Right ventricle myocardium superior (tissue), 1 donor: Measurements from ENCODE around the gene FOXS1. TPM values are rescaled to one million over a fixed set of nuclear protein-coding genes. Genes with fewer than 3 reads are reported as not detected.

ENCODE experiments used
- ATAC-seq: fragments of 200-7000 bp; cut with Tn5 transposase; one replicate; pipeline ENCODE4 v1.9.1; 2020; ENCODE audit warnings: mild to moderate bottlenecking; ENCODE audit not compliant: poor library complexity
- DNase-seq: peaks from one replicate; pipeline ENCODE4 v3.0.0-alpha.2; 2020
- intact Hi-C: fragments of 100-400 bp; cut with DNase I; formaldehyde crosslinking; loops from one replicate; pipeline ENCODE4 v1.11.2; 2022
- total RNA-seq: library from RNA; stranded (reverse); fragmentation: NEBNext Ultra II Directional; extraction: Animal tissue kit (Norgen Biotek cat#: 25700); gene quantifications from one replicate; pipeline ENCODE4 v1.2.1, GENCODE V29; 2021
- donor health status: DM: no; HTN: yes; CAD: no; lungs with severe emphysema.

FOXS1 gene
- total RNA-seq, 1 donor from 2014 or later, result 0.62 TPM

- ATAC-seq (peak; percentile 66), DNase-seq (peak; percentile 47)
- intact Hi-C loops, result no loop called here
Observed at GRCh38 chr20:31811796-31812728, 33.3 kb downstream of the FOXS1 start.

- intact Hi-C loops, result no loop called here
- DNase-seq, result no peak
- ATAC-seq, result no peak
Observed at GRCh38 chr20:31811198-31811597, 34.2 kb downstream of the FOXS1 start.

- no peak for ATAC-seq
- intact Hi-C loops, result no loop called here
Observed at GRCh38 chr20:31809661-31810060, 35.7 kb downstream of the FOXS1 start.

GRCh38 chr20:31808481-31808880, 36.9 kb downstream of the FOXS1 start:
- intact Hi-C loops, result no loop called here
- ATAC-seq (no peak), DNase-seq (no peak)

More at GRCh38 chr20:31809661-31810060, 35.7 kb downstream of the FOXS1 start:
- DNase-seq, result no peak

GRCh38 chr20:31806564-31807355, 38.6 kb downstream of the FOXS1 start:
- ATAC-seq, result peak; percentile 75
- DNase-seq, result no peak
- intact Hi-C loops, result no loop called here

GRCh38 chr20:31803552-31804291, 41.7 kb downstream of the FOXS1 start:
- DNase-seq (no peak), ATAC-seq (no peak)
- intact Hi-C loops, result no loop called here

GRCh38 chr20:31801508-31801907, 43.9 kb downstream of the FOXS1 start:
- no peak for DNase-seq
- intact Hi-C loops, result no loop called here
- no peak for ATAC-seq

- no peak for DNase-seq
- no peak for ATAC-seq
- intact Hi-C loops, result no loop called here
Observed at GRCh38 chr20:31797364-31797763, 48.0 kb downstream of the FOXS1 start.

Other genes starting within 250 kb of the FOXS1 start
- 89.5 TPM for gene ID1, start 240.3 kb downstream of the FOXS1 start, total RNA-seq
- gene COX4I2, start 207.7 kb downstream of the FOXS1 start, total RNA-seq, result 9.3 TPM
- gene BCL2L1, start 122.7 kb downstream of the FOXS1 start, total RNA-seq, result 48.7 TPM
- 0.97 TPM for gene TPX2, start 106.3 kb downstream of the FOXS1 start, total RNA-seq
- gene MYLK2, start 26.2 kb downstream of the FOXS1 start, total RNA-seq, result 0.19 TPM
- gene DUSP15, start 24.9 kb upstream of the FOXS1 start, total RNA-seq, result 2.5 TPM
- not detected for gene TTLL9, start 25.0 kb upstream of the FOXS1 start, total RNA-seq
- gene PDRG1, start 106.4 kb upstream of the FOXS1 start, total RNA-seq, result 11.1 TPM
- not detected for gene XKR7, start 122.5 kb upstream of the FOXS1 start, total RNA-seq
- gene CCM2L, start 164.8 kb upstream of the FOXS1 start, total RNA-seq, result 8.5 TPM
- 4.9 TPM for gene HCK, start 206.6 kb upstream of the FOXS1 start, total RNA-seq